Upper lobe of left lung (tissue), 6 donors: ENCODE results near the gene ZNRF4. TPM values are rescaled to one million over a fixed set of nuclear protein-coding genes. Genes with fewer than 3 reads are reported as not detected.

Experiments
- ATAC-seq, 2 donors: fragments of 200-7000 bp; cut with Tn5 transposase; one replicate each; pipeline ENCODE4 v1.9.1; 2022; ENCODE audit warnings: mild to moderate bottlenecking in 2 of 2, moderate library complexity in 2 of 2; ENCODE audit not compliant: low FRiP score in 2 of 2
- DNase-seq, 2 donors: peaks; one replicate each; pipeline ENCODE4 v3.0.0-alpha.2; 2019 to 2020
- H3K27ac ChIP-seq, 4 donors: fragments of 200-600 bp; sonication (generic); one replicate each; pipeline ENCODE4 v1.5.1; 2016 to 2019
- H3K27me3 ChIP-seq, 4 donors: fragments of 200-600 bp; sonication (generic); one replicate each; pipeline ENCODE4 v1.5.1; 2017 to 2019
- H3K36me3 ChIP-seq, 4 donors: fragments of 200-600 bp; sonication (generic); one replicate each; pipeline ENCODE4 v1.5.1; 2016 to 2019
- H3K4me1 ChIP-seq, 4 donors: fragments of 200-600 bp; sonication (generic); one replicate each; pipeline ENCODE4 v1.5.1; 2018 to 2019
- H3K4me3 ChIP-seq, 4 donors: fragments of 200-600 bp; sonication (generic); one replicate each; pipeline ENCODE4 v1.5.1; 2017 to 2019; ENCODE audit warnings: mild to moderate bottlenecking in 2 of 4, moderate library complexity in 1 of 4
- H3K9me3 ChIP-seq, 4 donors: fragments of 200-600 bp; sonication (generic); one replicate each; pipeline ENCODE4 v1.5.1; 2018 to 2019
- CTCF ChIP-seq, 6 experiments: fragments of 450-650 bp in 4 of 6; fragments of 200-600 bp in 2 of 6; sonication (generic) in 2 of 6; IDR thresholded peaks; one replicate each; pipeline ENCODE4 v1.5.1; 2016 to 2019; ENCODE audit warnings: antibody characterized with exemption in 6 of 6
- EP300 ChIP-seq, 4 donors: sonication (generic); formaldehyde crosslinking; IDR thresholded peaks; one replicate each; pipeline ENCODE4 v1.5.1; 2017; ENCODE audit warnings: antibody characterized with exemption in 4 of 4, control low read depth in 2 of 4
- POLR2A ChIP-seq, 4 donors: fragments of 450-650 bp; IDR thresholded peaks; one replicate each; pipeline ENCODE4 v1.5.1; 2016 to 2017; ENCODE audit warnings: antibody characterized with exemption in 4 of 4, mild to moderate bottlenecking in 2 of 4
- POLR2AphosphoS5 ChIP-seq, 2 donors: sonication (generic); formaldehyde crosslinking; IDR thresholded peaks; one replicate each; pipeline ENCODE4 v1.5.1; 2017; ENCODE audit warnings: antibody characterized with exemption in 2 of 2
- WGBS, 2 donors: methylation state at CpG; one replicate each; pipeline ENCODE4 v1.1.5; 2017 to 2018; 5-methylcytosine and 5-hydroxymethylcytosine counted together
- total RNA-seq, 6 donors: library from RNA; depleted of rRNA in 4 of 6; stranded (reverse); fragments of >200 nt in 4 of 6; gene quantifications; one replicate each; pipeline versions ENCODE4 v1.1.0 to v1.2.1, GENCODE V29; 2016 to 2021
- donor health status: DM: no; HTN: no; CAD: no; lungs with moderate emphysema.
- donor health status: DM: no; HTN: yes; CAD: no; lungs with severe emphysema.

Gene ZNRF4
- total RNA-seq, 6 donors from 2014 or later: not detected

GRCh38 chr19:5417495-5418436 is 37.5 kb upstream of the ZNRF4 start:
- DNase-seq (no peak), ATAC-seq (no peak)
- Histone ChIP-seq H3K4me1 (no peaks in the 10 kb centered on the region), H3K27ac (no peak overlapping the region), H3K27me3 (no peaks in the 10 kb centered on the region), H3K4me3 (no peak overlapping the region), H3K9me3 (no peaks in the 10 kb centered on the region), H3K36me3 (no peaks in the 10 kb centered on the region)
- TF ChIP-seq POLR2AphosphoS5 (IDR thresholded peaks at IDR 0.05) (no peak), POLR2A (IDR thresholded peaks at IDR 0.05) (no peak), EP300 (IDR thresholded peaks at IDR 0.05) (no peak), CTCF (IDR thresholded peaks at IDR 0.05) (no peak)
- WGBS, 2 donors: 41 to 52% methylated on average over 26 to 29 of the region's 29 CpGs

GRCh38 chr19:5418677-5419076 is 36.5 kb upstream of the ZNRF4 start:
- ATAC-seq (peak in 1 of 2 donors; percentile 15), DNase-seq (no peak)
- TF ChIP-seq POLR2A (IDR thresholded peaks at IDR 0.05): no peak
- no peak for TF ChIP-seq POLR2AphosphoS5 (IDR thresholded peaks at IDR 0.05)
- TF ChIP-seq EP300 (IDR thresholded peaks at IDR 0.05): no peak
- TF ChIP-seq CTCF (IDR thresholded peaks at IDR 0.05): no peak
- 63 to 66% methylated on average over 6 of the region's 6 CpGs for WGBS, 2 donors
- H3K9me3 ChIP-seq: no peaks in the 10 kb centered on the region
- H3K4me3 ChIP-seq: no peak overlapping the region
- H3K27ac ChIP-seq: no peak overlapping the region
- H3K27me3 ChIP-seq: no peaks in the 10 kb centered on the region
- H3K4me1 ChIP-seq: no peaks in the 10 kb centered on the region
- H3K36me3 ChIP-seq: no peaks in the 10 kb centered on the region

- Histone ChIP-seq H3K27ac (no peak overlapping the region), H3K36me3 (no peaks in the 10 kb centered on the region), H3K9me3 (no peaks in the 10 kb centered on the region), H3K27me3 (no peaks in the 10 kb centered on the region), H3K4me3 (no peak overlapping the region), H3K4me1 (no peaks in the 10 kb centered on the region)
- WGBS, 2 donors: 26 to 27% methylated on average over 7 of the region's 7 CpGs
- DNase-seq: no peak
- no peak for TF ChIP-seq CTCF (IDR thresholded peaks at IDR 0.05)
- TF ChIP-seq POLR2A (IDR thresholded peaks at IDR 0.05): no peak
- no peak for TF ChIP-seq POLR2AphosphoS5 (IDR thresholded peaks at IDR 0.05)
- no peak for TF ChIP-seq EP300 (IDR thresholded peaks at IDR 0.05)
- no peak for ATAC-seq
Measured at GRCh38 chr19:5420953-5421352, 34.3 kb upstream of the ZNRF4 start.

GRCh38 chr19:5423567-5424125 is 31.6 kb upstream of the ZNRF4 start:
- H3K27me3 ChIP-seq: no peaks in the 10 kb centered on the region
- no peak overlapping the region for H3K27ac ChIP-seq
- ATAC-seq (no peak), DNase-seq (no peak)
- no peak overlapping the region for H3K4me3 ChIP-seq
- H3K4me1 ChIP-seq: no peaks in the 10 kb centered on the region
- no peaks in the 10 kb centered on the region for H3K36me3 ChIP-seq
- 50 to 69% methylated on average over 1 of the region's 1 CpG for WGBS, 2 donors
- no peak for TF ChIP-seq EP300 (IDR thresholded peaks at IDR 0.05)
- TF ChIP-seq POLR2A (IDR thresholded peaks at IDR 0.05): no peak
- no peak for TF ChIP-seq POLR2AphosphoS5 (IDR thresholded peaks at IDR 0.05)
- no peak for TF ChIP-seq CTCF (IDR thresholded peaks at IDR 0.05)
- no peaks in the 10 kb centered on the region for H3K9me3 ChIP-seq
